Skeletal muscle tissue (tissue), 4 donors: ENCODE results near the gene SPAG8. TPM values are rescaled to one million over a fixed set of nuclear protein-coding genes. Genes with fewer than 3 reads are reported as not detected.

Experiments used
- H3K27ac ChIP-seq: one replicate; pipeline ENCODE4 v1.7.0; 2013; ENCODE audit warnings: mild to moderate bottlenecking, low read depth, low read length, inconsistent platforms
- H3K27me3 ChIP-seq, 3 donors: one replicate each; pipeline ENCODE4 v1.7.0; 2013; ENCODE audit warnings: low read length in 3 of 3; ENCODE audit not compliant: control insufficient read depth in 3 of 3, insufficient read depth in 3 of 3
- H3K36me3 ChIP-seq, 3 donors: one replicate each; pipeline ENCODE4 v1.7.0; 2013; ENCODE audit warnings: low read length in 3 of 3; ENCODE audit not compliant: control insufficient read depth in 3 of 3, insufficient read depth in 3 of 3
- H3K4me1 ChIP-seq, 3 donors: one replicate each; pipeline ENCODE4 v1.7.0; 2013; ENCODE audit warnings: low read length in 3 of 3, mild to moderate bottlenecking in 3 of 3; ENCODE audit not compliant: control insufficient read depth in 3 of 3, insufficient read depth in 3 of 3
- H3K4me3 ChIP-seq, 3 donors: one replicate each; pipeline ENCODE4 v1.7.0; 2013; ENCODE audit warnings: low read length in 3 of 3
- H3K9ac ChIP-seq, 3 donors: one replicate each; pipeline ENCODE4 v1.7.0; 2013; ENCODE audit warnings: low read length in 3 of 3, mild to moderate bottlenecking in 3 of 3, moderate library complexity in 2 of 3, low read depth in 1 of 3
- H3K9me3 ChIP-seq, 3 donors: one replicate each; pipeline ENCODE4 v1.7.0; 2013; ENCODE audit warnings: low read length in 3 of 3; ENCODE audit not compliant: control insufficient read depth in 3 of 3
- total RNA-seq: library from RNA; depleted of rRNA; stranded (reverse); fragments of >200 nt; gene quantifications from one replicate; pipeline ENCODE4 v1.2.3, GENCODE V29; 2014
- donor health status: Osteomylitis.

Gene SPAG8
- total RNA-seq, 1 donor from 2014 or later = 0.52 TPM

- Histone ChIP-seq H3K4me3 (peak within 1 kb of the TSS; percentile 79 to 95 (median 92)), H3K27ac (peak within 1 kb of the TSS; percentile 83), H3K9ac (peak within 1 kb of the TSS; percentile 87 to 94 (median 90)), H3K4me1 (peaks cover 51 to 60% (median 60%) of the 10 kb centered on the region in 3 donors), H3K36me3 (no peaks in the 10 kb centered on the region), H3K27me3 (no peaks in the 10 kb centered on the region), H3K9me3 (no peaks in the 10 kb centered on the region)
These were observed 17.2 kb upstream of the SPAG8 start, which contains the start of gene TMEM8B for GRCh38 chr9:35829084-35829763. Gene TMEM8B, plus strand, starts transcription at chr9:35829228. Its CDS starts 220 bp downstream, at chr9:35829448.

- Histone ChIP-seq H3K27me3 (no peaks in the 10 kb centered on the region), H3K4me1 (peaks cover 46 to 55% (median 55%) of the 10 kb centered on the region in 3 donors), H3K36me3 (no peaks in the 10 kb centered on the region), H3K27ac (peak within 1 kb of the TSS; percentile 83), H3K4me3 (peak within 1 kb of the TSS; percentile 79 to 95 (median 92)), H3K9me3 (no peaks in the 10 kb centered on the region), H3K9ac (peak within 1 kb of the TSS; percentile 87 to 94 (median 90))
These were observed 16.6 kb upstream of the SPAG8 start, which contains the start of gene FAM221B for GRCh38 chr9:35828716-35829083. Gene FAM221B, minus strand, starts transcription at chr9:35828732. Its CDS starts 2,571 bp downstream, at chr9:35826161.

- H3K4me1 ChIP-seq = peaks cover 34 to 43% (median 43%) of the 10 kb centered on the region in 3 donors
- no peak overlapping the region for H3K9ac ChIP-seq
- H3K27me3 ChIP-seq = no peaks in the 10 kb centered on the region
- H3K27ac ChIP-seq = no peak overlapping the region
- no peaks in the 10 kb centered on the region for H3K36me3 ChIP-seq
- H3K9me3 ChIP-seq = no peaks in the 10 kb centered on the region
- no peak overlapping the region for H3K4me3 ChIP-seq
These were observed 15.4 kb upstream of the SPAG8 start for GRCh38 chr9:35827486-35827885.

- H3K4me3 ChIP-seq = no peak overlapping the region
- no peaks in the 10 kb centered on the region for H3K36me3 ChIP-seq
- no peak overlapping the region for H3K27ac ChIP-seq
- H3K4me1 ChIP-seq = peaks cover 21 to 30% (median 30%) of the 10 kb centered on the region in 3 donors
- no peaks in the 10 kb centered on the region for H3K9me3 ChIP-seq
- no peaks in the 10 kb centered on the region for H3K27me3 ChIP-seq
- no peak overlapping the region for H3K9ac ChIP-seq
These were observed 14.1 kb upstream of the SPAG8 start for GRCh38 chr9:35826071-35826701.

GRCh38 chr9:35822926-35823325 lies 10.9 kb upstream of the SPAG8 start:
- Histone ChIP-seq H3K27ac (no peak overlapping the region), H3K9me3 (no peaks in the 10 kb centered on the region), H3K27me3 (no peaks in the 10 kb centered on the region), H3K36me3 (peaks cover 0 to 2% (median 0%) of the 10 kb centered on the region in 3 donors), H3K4me1 (peaks cover 0 to 5% (median 4%) of the 10 kb centered on the region in 3 donors), H3K4me3 (no peak overlapping the region), H3K9ac (no peak overlapping the region)

GRCh38 chr9:35820076-35820475 lies 8.0 kb upstream of the SPAG8 start:
- Histone ChIP-seq H3K36me3 (peaks cover 0 to 2% (median 0%) of the 10 kb centered on the region in 3 donors), H3K9ac (no peak overlapping the region), H3K4me3 (no peak overlapping the region), H3K9me3 (no peaks in the 10 kb centered on the region), H3K27ac (no peak overlapping the region), H3K27me3 (no peaks in the 10 kb centered on the region), H3K4me1 (no peaks in the 10 kb centered on the region)

GRCh38 chr9:35818341-35818740 lies 6.3 kb upstream of the SPAG8 start:
- no peak overlapping the region for H3K9ac ChIP-seq
- no peak overlapping the region for H3K27ac ChIP-seq
- no peaks in the 10 kb centered on the region for H3K27me3 ChIP-seq
- H3K9me3 ChIP-seq = no peaks in the 10 kb centered on the region
- H3K36me3 ChIP-seq = peaks cover 0 to 4% (median 0%) of the 10 kb centered on the region in 3 donors
- no peak overlapping the region for H3K4me3 ChIP-seq
- peaks cover 10 to 14% (median 10%) of the 10 kb centered on the region in 3 donors for H3K4me1 ChIP-seq

GRCh38 chr9:35816708-35817107 lies 4.6 kb upstream of the SPAG8 start:
- Histone ChIP-seq H3K27ac (no peak overlapping the region), H3K9ac (no peak overlapping the region)

GRCh38 chr9:35814841-35815543 lies 2.9 kb upstream of the SPAG8 start, which contains the start of gene HINT2:
Gene HINT2, minus strand, starts transcription at chr9:35815042. Its CDS starts 63 bp downstream, at chr9:35814979.
- Histone ChIP-seq H3K9me3 (no peaks in the 10 kb centered on the region), H3K4me1 (peaks cover 36 to 41% (median 37%) of the 10 kb centered on the region in 3 donors), H3K36me3 (peaks cover 0 to 2% (median 0%) of the 10 kb centered on the region in 3 donors), H3K27ac (peak within 1 kb of the TSS; percentile 92), H3K9ac (peak within 1 kb of the TSS; percentile 88 to 99 (median 93)), H3K4me3 (peak within 1 kb of the TSS; percentile 82 to 93 (median 92)), H3K27me3 (no peaks in the 10 kb centered on the region)

More at GRCh38 chr9:35816708-35817107, 4.6 kb upstream of the SPAG8 start:
- Histone ChIP-seq H3K4me3 (no peak overlapping the region), H3K9me3 (no peaks in the 10 kb centered on the region), H3K4me1 (peaks cover 25 to 30% (median 26%) of the 10 kb centered on the region in 3 donors), H3K27me3 (no peaks in the 10 kb centered on the region), H3K36me3 (peaks cover 0 to 4% (median 0%) of the 10 kb centered on the region in 3 donors)
